Neural progenitor cell (in vitro differentiated cells): ENCODE measurements around the gene ST6GALNAC2.

Experiments used
- CTCF ChIP-seq: fragments of 200-600 bp; sonication (generic); IDR thresholded peaks from 2 replicates; pipeline ENCODE4 v1.5.1; 2017; ENCODE audit warnings: antibody characterized with exemption, mild to moderate bottlenecking
- EZH2 ChIP-seq: fragments of 200-600 bp; sonication (generic); IDR thresholded peaks from 2 replicates; pipeline ENCODE4 v1.6.1; 2017; ENCODE audit warnings: antibody characterized with exemption, mild to moderate bottlenecking, moderate library complexity
- EZH2phosphoT487 ChIP-seq: fragments of 200-600 bp; sonication (generic); IDR thresholded peaks from 2 replicates; pipeline ENCODE4 v1.6.1; 2017; ENCODE audit warnings: antibody characterized with exemption

DNA sequence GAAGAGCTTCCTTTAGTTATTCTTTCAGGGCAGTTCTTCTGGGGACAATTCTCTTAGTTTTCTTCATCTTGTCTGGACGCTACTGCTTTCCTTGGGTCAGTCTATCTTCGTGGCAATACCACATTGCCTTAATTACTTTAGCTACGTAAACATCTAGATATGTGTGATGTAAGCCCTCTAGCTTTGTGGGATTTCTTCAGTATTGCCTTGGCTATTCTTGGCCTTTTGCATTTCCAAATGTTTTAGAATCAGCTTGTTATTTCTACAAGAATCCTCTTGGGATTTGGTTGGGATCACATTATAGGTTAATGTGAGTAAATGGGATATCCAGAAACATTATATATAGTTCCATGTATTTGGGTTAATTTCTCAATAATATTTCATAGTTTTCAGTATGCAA is 9.0 kb upstream of the ST6GALNAC2 start:
- TF ChIP-seq CTCF (no peak), EZH2phosphoT487 (no peak), EZH2 (no peak)
